GM19239 (cell line): Measurements from ENCODE around the gene VPS13D.

Experiments
- DNase-seq: peaks from one replicate; pipeline ENCODE4 v3.0.0; 2011; ENCODE audit warnings: low spot score; ENCODE audit not compliant: insufficient read length
- FAIRE-seq: peaks from 2 replicates; lab custom pipeline; 2011; peaks lifted over from hg19 to GRCh38; lab: Jason Lieb, UNC

Gene VPS13D, protein sequence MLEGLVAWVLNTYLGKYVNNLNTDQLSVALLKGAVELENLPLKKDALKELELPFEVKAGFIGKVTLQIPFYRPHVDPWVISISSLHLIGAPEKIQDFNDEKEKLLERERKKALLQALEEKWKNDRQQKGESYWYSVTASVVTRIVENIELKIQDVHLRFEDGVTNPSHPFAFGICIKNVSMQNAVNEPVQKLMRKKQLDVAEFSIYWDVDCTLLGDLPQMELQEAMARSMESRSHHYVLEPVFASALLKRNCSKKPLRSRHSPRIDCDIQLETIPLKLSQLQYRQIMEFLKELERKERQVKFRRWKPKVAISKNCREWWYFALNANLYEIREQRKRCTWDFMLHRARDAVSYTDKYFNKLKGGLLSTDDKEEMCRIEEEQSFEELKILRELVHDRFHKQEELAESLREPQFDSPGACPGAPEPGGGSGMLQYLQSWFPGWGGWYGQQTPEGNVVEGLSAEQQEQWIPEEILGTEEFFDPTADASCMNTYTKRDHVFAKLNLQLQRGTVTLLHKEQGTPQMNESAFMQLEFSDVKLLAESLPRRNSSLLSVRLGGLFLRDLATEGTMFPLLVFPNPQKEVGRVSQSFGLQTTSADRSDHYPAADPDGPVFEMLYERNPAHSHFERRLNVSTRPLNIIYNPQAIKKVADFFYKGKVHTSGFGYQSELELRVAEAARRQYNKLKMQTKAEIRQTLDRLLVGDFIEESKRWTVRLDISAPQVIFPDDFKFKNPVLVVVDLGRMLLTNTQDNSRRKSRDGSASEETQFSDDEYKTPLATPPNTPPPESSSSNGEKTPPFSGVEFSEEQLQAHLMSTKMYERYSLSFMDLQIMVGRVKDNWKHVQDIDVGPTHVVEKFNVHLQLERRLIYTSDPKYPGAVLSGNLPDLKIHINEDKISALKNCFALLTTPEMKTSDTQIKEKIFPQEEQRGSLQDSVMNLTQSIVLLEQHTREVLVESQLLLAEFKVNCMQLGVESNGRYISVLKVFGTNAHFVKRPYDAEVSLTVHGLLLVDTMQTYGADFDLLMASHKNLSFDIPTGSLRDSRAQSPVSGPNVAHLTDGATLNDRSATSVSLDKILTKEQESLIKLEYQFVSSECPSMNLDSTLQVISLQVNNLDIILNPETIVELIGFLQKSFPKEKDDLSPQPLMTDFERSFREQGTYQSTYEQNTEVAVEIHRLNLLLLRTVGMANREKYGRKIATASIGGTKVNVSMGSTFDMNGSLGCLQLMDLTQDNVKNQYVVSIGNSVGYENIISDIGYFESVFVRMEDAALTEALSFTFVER (N-terminal part only)

DNA sequence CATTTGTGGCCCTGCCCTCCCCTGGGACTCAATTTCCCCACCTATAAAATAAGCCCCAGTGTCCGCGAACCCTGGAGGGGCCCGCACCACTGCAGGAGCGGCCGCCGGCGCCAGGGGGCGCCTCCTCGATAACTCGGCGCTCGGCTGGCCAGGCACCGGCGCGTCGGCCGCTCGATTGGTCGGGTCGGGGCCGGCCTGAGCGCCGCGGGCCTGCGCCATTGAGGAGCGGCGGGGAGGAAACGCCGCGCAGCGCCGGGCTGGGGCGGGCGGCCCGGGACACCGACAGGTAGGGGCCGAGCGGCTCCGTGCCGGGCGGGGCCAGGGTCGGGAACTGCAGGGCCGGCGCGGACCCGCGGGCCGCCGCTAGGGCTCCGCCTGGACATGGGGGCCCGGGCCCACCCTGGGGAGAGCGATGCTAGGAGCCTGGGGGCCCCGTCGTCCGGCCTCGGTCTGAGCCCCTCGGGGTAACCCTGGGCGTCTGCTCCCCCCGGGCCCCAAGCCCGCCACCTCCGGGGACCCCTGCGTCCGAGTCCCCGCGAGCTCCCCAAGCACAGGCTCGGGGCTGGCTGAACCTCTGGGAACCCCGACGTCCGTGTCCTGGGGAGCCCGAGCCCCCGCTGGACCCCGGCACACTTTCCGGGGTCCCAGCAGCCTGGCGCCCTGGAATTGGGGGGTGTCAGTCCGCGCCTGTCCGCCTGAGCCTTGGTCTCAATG lies at the start of gene VPS13D:
TSS of gene VPS13D (plus strand) at position 196 of the 714 bp plus-strand sequence. CDS start 4,237 bp downstream, outside the sequence.
- no peak for FAIRE-seq
- DNase-seq: peak; percentile 92

DNA sequence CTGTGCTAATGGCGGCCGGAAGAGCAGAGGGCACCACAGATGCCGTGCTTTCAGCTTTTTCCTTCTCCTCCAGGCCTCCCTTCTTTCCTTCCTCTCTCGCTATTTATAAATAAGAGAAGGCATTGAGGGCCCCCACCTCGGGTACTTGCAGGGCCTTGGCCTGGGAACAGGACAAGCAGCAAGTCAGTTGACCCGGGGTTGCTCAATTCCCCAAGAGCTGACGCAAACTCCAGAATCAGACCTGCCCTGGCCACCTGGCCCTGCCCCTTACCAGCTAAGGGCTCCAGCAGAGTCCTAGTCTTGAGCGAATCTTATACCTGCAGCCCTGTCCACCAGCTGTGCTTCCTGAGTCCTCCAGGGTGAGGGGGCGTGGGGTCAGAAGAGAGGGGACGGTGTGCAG lies 49.5 kb upstream of the VPS13D start:
- FAIRE-seq: no peak
- DNase-seq: no peak

DNA sequence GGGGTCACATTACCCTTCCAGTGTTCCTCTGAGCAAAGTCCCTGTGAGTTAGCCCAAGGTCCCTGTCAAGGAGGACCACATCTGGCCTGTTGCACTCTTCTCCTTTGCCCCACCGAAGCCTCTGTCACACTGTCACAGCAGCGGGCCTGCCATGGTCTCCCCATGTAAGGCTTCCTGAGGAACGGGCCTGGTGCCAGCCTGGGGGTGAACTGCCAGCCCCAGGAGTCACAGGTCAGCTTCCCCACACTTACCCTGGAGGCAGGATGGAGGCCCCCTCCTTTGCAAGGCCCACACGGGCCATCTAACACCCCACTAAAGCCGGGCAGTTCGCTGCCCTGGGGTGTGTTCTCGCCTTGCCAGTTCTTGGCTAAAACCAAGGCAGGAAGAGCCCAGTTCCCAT lies 48.9 kb upstream of the VPS13D start:
- DNase-seq (no peak), FAIRE-seq (no peak)

DNA sequence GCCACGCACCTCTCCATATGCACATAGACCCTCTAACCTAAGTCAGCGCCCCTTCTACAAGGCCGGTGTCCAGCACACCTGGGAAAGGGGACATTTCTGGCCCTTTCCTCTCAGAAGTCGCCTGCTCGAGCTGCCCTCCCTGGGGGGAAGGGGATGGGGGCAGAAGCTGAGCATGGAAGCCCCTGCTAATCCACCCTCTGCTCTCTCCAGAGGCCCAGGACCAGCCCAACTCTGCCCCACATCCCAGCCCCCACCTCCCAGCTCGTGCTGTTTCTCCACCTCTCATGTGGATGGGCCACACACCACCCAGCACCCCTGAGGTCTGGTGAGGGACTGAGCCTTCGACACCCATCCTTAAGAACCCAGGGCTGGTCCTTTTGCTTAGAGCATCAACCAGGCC lies 48.3 kb upstream of the VPS13D start:
- no peak for FAIRE-seq
- no peak for DNase-seq

DNA sequence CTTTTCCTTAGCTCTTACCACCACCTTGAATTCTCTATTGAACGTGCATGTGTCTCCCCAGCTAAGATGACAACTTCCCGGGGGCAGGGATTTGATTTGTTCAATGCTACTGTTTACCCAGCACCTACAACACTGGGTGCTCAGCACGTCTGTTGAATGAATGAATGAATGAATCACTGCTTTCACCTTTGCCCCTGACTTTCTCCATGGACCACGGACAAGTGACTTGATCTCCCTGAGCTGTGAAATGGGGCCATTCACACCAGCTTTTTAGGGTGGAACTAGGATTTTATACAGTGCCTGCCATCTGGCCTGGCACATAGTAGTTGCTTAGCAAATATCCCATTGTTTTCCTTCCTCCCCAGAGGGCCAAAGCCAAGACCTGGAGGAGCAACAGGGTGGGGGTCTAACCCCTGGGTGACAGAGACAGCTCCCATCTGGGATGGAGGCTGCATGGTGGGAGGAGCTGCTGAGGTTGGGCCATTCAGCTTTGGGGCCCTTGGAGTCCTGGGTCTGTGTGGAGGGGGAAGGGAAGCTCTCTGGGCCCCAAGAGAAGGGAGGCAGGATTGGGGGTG lies 47.3 kb upstream of the VPS13D start:
- DNase-seq (no peak), FAIRE-seq (no peak)

DNA sequence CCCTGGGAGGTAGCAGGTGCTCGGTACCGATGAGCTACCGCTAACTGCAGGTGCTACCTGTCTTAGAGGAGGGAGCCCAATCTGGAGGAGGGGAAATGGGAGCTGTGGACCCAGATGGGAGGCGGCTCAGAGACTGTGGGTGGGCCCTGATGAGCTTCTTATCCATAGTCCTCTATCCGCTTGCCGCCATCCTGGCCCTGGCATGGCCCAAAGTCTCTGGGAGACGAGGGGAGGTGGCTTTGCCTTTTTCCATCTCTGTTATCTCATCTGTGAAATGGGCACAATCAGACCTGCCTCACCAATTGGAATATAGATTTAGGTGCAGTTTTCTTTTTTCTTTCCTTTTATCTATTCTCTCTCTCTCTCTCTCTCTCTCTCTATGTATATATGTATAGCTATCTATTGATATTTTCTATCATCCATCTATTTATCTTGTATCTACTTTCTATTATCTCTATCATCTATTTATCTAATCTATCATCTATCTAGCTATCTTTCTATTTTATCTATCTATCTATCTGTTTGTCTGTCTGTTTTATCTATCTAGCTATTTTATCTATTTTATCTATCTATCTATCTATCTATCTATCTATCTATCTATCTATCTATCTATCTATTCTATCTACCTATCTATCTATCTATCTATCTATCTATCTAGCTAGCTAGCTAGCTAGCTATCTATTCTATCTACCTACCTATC lies 46.6 kb upstream of the VPS13D start:
- no peak for FAIRE-seq

DNA sequence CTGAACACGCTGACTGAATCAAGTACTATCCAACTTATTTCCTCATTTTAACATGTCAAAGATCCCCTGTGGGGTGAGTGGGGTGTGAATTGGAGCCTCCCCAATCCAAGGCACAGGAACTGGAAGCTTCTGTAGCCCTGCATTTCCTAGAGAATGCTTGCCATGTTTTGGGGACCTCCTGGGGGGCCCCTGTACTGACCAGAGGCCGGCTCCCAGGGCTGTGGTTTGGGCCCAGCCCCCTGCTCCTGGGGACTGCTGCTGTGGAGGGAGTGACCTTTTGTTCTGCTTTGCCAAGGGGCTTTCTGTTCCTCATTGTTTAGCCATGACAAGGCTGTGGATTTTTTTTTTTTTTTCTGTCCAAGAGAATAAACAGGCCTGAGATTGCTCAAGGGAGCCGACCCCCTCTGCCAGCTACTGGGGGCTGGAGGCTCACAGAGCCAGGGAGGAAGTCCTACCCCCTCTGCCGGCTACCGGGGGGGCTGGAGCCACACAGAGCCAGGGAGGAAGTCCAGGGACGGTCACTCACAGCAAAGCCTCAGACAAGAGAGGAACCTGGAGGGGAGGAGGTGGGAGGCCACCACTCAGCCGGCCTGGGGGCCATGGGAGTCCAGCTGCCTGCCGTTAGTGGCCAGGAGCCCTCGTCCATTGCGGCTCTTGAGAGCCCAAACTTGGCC lies 45.7 kb upstream of the VPS13D start:
- FAIRE-seq (peak; percentile 66), DNase-seq (no peak)

More for the DNA sequence above, 46.6 kb upstream of the VPS13D start:
- DNase-seq: no peak

DNA sequence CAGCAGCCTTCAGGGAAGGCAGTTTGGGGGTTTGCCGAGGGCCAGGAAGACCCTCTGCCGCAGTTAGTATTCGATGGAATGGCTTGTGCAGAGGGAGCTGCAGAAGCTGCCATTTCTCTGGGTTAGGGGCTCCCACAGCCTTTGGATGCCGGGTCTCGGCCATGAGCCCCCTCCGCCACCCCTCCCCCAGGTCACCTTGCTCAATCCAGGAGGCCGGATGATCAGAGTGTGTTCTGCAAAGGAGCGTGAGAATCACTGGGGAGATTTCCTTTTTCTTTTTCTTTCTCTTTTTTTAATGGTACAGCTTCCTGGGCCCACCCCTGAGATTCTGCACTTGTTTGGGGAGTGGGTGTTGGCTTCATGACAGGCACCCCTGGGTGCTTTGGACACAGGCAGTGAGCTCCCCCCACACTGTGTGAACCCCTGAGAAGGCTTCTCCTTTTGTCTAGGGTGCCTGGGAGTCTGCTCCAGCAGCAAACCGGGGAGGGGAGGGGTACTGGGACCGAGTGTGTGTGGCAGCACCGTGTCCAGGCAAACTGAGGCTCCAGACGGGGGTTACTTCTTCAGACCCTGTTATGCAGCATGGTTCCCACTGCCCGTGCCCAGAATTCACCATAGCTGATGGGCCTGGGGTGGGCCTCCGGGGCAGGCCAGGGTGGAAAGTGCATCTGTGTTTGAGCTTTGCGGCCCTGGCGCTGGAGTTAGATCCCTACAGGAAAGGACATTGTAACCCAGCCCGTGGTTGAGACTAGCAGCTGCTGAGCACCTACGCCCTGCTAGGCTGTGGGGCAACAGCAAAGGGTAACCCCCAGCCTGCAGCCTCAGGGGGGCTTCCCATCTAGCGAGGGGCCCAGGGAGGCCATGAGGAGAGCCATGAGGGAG lies 44.6 kb upstream of the VPS13D start:
- FAIRE-seq (no peak), DNase-seq (no peak)

DNA sequence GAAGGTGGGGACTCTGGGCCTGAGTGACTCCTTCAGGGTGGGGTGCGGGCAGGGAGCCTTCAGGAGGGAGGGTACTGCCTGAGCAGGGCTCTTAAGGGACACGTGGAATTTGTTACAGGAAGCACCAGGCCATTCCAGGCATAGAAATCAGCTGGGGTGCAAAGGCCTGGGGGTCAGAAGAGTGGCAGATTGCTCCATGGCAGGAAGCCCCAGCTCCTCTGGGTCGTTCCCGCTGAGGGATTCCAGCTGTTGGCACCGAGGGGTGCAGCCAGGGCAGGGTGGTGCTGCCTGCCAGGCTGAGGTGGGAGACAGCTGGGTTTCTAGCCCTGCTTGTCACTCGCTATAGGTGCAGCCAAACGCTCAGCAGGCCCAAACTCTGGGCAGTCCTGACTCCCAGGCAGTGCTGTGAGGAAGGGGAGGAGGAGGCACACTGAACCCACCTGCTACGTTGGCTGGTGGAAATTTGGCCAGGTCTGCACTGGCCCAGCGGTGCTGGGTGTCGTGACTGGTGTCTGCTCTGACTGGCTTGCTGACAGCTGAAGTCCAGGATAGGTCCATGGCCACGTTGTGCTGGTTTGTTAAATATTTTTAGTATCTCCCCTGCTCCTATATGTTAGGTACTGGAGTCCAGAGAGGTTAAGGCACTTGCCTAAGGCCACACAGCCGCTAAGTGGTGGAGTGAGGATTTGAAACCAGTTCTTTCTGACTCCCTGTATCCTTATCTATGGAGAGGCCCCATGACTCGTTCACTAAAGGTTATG lies 43.7 kb upstream of the VPS13D start:
- no peak for DNase-seq
- no peak for FAIRE-seq

DNA sequence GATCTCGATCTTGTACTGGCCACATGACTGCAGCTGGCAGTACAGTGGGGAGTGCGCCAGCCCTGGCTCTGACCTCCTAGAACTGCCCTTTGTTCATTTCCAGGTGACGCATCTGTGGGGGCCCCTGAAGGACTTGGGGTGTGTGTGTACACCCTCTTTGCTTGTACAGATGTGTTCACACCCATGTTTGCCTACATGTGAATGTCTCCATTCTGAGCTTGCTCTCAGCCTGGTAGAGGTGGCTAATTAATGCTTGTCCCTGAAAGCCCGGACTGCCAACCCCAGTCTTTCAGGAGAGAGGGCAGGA lies 43.2 kb upstream of the VPS13D start:
- DNase-seq (no peak), FAIRE-seq (no peak)

DNA sequence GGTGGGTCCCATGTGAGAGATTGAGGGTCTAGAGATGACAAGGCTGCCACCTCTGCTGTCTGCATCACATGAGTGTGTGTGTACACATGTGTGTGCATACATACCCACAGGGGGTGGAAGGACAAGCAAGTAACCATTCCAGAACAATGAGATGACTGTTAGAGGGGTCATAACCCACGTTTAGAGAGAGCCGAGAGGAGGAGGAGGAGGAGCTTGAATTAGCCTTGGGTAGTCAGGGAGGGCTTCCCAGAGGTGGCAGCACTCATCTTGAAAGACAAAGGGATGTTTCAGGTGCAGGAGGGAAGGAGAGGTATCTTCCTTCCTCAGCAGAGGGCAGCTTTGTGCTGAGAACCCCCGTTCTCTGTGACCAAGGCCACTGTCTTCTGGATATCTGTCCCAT lies 41.7 kb upstream of the VPS13D start:
- no peak for DNase-seq
- FAIRE-seq: no peak

DNA sequence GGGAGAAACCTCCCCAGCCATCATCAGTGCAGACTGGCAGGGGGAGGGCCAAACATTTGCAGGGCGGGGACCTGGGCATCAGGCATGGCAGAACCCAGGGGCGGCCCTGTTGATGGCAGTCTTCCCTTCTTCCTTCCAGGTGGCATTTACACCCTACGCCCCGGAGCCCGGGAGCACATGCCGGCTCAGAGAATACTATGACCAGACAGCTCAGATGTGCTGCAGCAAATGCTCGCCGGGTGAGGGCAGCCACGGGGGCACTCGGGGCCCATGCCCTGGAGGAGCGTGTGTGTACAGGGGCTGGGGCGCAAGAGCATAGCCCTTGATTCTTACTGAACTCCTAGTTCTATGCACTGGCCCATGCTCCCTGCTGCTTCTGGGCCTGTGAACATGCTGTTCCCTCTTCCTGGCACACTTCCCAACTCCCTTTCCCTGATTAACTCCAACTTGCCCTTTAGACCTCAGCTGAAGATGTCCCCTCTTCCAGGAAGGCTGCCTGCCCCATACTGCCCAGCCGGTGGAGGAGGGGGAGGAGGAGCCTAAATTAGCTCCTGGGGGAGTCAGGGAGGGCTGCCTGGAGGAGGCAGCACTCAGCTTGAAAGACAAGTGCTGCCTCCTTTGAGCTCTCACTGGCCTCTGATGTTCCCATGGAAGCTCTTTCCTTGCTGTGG lies 41.0 kb upstream of the VPS13D start:
- FAIRE-seq (no peak), DNase-seq (no peak)

DNA sequence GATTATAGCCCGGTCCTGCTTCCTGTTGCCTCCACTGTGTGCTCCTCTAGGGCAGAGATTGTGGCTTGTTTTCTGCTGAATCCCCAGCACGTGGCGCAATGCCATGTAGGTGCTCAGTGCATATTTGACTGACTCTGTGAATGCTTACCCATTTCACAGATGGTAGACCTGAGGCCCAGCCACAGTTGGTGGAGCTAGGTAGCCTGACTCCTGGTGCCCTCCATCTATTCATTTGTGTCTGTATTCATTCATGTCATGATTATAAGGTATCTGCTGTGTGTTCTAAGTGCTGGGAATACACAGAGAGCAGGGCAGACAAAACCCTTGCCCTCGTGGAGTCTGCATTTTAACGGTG lies 40.5 kb upstream of the VPS13D start:
- FAIRE-seq (no peak), DNase-seq (no peak)

DNA sequence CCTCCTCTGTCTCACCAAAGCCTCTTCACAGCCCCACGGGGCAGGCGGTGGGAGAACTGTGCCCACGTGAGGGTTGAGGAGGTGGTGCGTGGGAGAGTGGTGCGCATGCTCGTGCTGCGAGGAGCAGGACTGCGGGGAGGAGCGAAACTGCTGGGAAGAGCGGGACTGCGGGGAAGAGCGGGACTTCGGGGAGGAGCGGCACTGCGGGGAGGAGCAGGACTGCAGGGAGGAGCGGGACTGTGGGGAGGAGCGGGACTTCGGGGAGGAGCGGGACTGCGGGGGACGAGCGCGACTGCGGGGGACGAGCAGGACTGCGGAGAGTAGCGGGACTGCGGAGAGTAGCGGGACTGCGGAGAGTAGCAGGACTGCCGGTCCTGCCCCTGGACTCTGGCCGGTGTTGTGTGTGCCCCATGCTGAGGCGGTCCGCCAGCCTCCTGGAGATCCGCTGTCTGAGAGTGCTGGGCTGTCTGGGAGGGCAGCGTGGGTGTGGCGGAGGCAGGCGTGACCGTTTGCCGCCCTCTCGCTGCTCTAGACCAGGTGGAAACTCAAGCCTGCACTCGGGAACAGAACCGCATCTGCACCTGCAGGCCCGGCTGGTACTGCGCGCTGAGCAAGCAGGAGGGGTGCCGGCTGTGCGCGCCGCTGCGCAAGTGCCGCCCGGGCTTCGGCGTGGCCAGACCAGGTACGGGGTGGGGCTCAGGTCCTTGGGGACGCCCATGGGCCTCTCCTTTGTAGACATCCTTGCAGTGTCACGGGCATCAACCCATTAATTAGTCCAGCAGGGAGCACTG lies 38.4 kb upstream of the VPS13D start:
- FAIRE-seq (no peak), DNase-seq (no peak)

DNA sequence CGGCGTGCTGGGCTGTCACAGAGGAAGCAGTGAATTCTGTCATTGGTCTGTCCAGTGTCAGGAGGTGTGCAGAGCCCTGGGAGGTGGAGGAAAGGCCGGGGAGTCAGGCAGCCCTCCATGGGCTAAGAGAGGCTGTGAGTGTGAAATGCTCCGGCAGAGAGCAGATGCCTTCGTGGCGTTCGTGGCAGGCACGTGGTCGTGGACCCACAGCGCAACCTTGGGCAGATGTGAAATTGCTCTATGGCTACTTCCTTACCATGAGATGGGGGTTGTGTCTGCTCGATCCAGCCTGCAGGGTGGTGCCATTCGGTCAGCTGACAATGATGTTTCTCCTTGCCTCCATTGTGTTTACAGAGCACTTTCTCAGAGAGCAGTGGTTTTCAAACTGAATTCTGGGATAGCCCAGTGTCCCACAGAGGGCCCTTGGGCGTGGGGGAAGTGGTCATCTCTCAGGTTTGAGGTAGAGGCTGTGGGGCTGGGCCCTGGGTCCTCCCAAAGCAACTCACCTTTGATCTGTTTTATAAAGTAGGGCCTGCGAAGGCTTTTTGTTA lies 35.1 kb upstream of the VPS13D start:
- no peak for FAIRE-seq

More for the DNA sequence above, 35.1 kb upstream of the VPS13D start:
- no peak for DNase-seq
